Right cardiac atrium (tissue), 5 donors: ENCODE results near the gene RFPL1. TPM values are rescaled to one million over a fixed set of nuclear protein-coding genes. Genes with fewer than 3 reads are reported as not detected.

ENCODE experiments used
- ATAC-seq, 2 donors: fragments of 200-7000 bp; cut with Tn5 transposase; one replicate each; pipeline versions ENCODE4 v1.8.0 to v1.9.1; 2020; ENCODE audit warnings: moderate library complexity in 2 of 2, mild to moderate bottlenecking in 1 of 2
- DNase-seq, 3 donors: peaks; one replicate each; pipeline ENCODE4 v3.0.0-alpha.2; 2020
- H3K27ac ChIP-seq: one replicate; pipeline ENCODE4 v1.5.1; 2013; ENCODE audit warnings: mild to moderate bottlenecking, low read length, control low read depth, moderate library complexity
- H3K27me3 ChIP-seq: one replicate; pipeline ENCODE4 v1.6.1; 2013; ENCODE audit not compliant: control insufficient read depth, insufficient read depth
- H3K4me1 ChIP-seq: one replicate; pipeline ENCODE4 v1.6.1; 2013; ENCODE audit warnings: low read length; ENCODE audit not compliant: control insufficient read depth, insufficient read depth
- H3K4me3 ChIP-seq: one replicate; pipeline ENCODE4 v1.5.1; 2013; ENCODE audit warnings: low read length, control low read depth
- H3K9me3 ChIP-seq: one replicate; pipeline ENCODE4 v1.6.1; 2013; ENCODE audit warnings: low read length; ENCODE audit not compliant: control insufficient read depth
- WGBS: extraction: QIAGEN DNeasy Blood & Tissue Kit; methylation state at CpG from one replicate; pipeline ENCODE4 v1.1.7; 2013; 5-methylcytosine and 5-hydroxymethylcytosine counted together
- intact Hi-C, 4 donors: fragments of 100-400 bp; cut with DNase I; formaldehyde crosslinking; loops; one replicate each; pipeline versions ENCODE4 v1.11.0 to v1.14.0; 2022 to 2023
- polyA plus RNA-seq: library from polyadenylated mRNA; stranded (reverse); fragments of 200-250 nt; gene quantifications from one replicate; pipeline ENCODE4 v1.2.3, GENCODE V29; 2013
- total RNA-seq, 4 donors: library from RNA; stranded (reverse); fragmentation: NEBNext Ultra II Directional; extraction: Animal tissue kit (Norgen Biotek cat#: 25700); gene quantifications; one replicate each; pipeline ENCODE4 v1.2.1, GENCODE V29; 2021
- donor health status: healthy with polysubstance abuse.
- donor health status: DM: no; HTN: yes; CAD: no.
- donor health status: DM: no; HTN: no; CAD: no.
- donor health status: DM: no; HTN: yes; CAD: no; lungs with severe emphysema.
- donor health status: DM: yes; HTN: yes; CAD: no.

The RFPL1 gene
- total and polyA plus RNA-seq, 5 donors, result not detected

DNA sequence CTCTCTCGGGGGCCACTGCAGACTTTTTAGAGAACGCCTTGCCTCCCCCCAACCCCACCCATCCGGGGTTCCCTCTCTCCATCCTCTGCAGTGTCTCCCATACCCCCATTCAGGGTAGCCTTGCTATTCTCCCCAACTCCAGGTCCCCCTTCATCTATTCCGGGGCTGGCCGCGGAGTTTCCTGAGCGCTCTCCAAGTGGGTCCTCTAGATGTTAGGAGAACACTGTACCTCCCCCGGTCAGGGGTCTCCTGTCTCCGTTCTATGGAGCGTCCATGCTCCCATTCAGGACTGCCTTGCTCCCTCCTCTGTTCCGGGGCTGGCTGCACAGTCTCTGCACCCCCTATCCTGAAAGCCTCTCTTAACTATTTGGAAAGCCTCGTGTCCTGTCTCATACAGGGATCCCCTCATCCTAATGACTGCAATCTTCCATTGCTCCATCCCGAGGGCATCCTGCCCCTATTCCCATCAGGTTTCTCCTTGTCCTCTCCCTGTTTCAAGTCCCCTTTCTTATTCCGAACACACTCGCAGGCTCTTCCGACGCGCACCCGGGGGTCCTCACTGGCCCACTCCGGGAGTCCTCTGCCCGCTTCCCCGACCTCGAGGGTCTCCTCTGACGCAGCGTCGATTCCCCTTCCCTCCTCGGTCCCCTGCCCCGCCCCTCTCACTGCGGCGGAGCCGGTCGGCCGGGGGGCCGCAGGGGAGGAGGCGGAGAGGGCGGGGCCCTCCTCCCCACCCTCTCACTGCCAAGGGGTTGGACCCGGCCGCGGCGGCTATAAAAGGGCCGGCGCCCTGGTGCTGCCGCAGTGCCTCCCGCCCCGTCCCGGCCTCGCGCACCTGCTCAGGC lies 41.3 kb downstream of the RFPL1 start, which contains the start of gene NEFH:
NEFH (plus strand) TSS at position 802 of the 845 bp plus-strand sequence. CDS start 45 bp downstream, outside the sequence.
- no peak for ATAC-seq
- Histone ChIP-seq H3K9me3 (no peaks in the 10 kb centered on the region), H3K4me1 (no peaks in the 10 kb centered on the region), H3K27ac (no peak within 1 kb of the TSS), H3K4me3 (no peak within 1 kb of the TSS), H3K27me3 (no peaks in the 10 kb centered on the region)
- WGBS, result 5% methylated on average over 48 of the region's 48 CpGs
- intact Hi-C loops, result no loop called here
- no peak for DNase-seq

DNA sequence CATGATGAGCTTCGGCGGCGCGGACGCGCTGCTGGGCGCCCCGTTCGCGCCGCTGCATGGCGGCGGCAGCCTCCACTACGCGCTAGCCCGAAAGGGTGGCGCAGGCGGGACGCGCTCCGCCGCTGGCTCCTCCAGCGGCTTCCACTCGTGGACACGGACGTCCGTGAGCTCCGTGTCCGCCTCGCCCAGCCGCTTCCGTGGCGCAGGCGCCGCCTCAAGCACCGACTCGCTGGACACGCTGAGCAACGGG lies 41.8 kb downstream of the RFPL1 start:
- no peaks in the 10 kb centered on the region for H3K9me3 ChIP-seq
- no peak overlapping the region for H3K27ac ChIP-seq
- H3K4me3 ChIP-seq, result no peak overlapping the region
- H3K4me1 ChIP-seq, result no peaks in the 10 kb centered on the region
- 3% methylated on average over 39 of the region's 39 CpGs for WGBS
- ATAC-seq (no peak), DNase-seq (no peak)
- no peaks in the 10 kb centered on the region for H3K27me3 ChIP-seq
- intact Hi-C loops, result no loop called here

DNA sequence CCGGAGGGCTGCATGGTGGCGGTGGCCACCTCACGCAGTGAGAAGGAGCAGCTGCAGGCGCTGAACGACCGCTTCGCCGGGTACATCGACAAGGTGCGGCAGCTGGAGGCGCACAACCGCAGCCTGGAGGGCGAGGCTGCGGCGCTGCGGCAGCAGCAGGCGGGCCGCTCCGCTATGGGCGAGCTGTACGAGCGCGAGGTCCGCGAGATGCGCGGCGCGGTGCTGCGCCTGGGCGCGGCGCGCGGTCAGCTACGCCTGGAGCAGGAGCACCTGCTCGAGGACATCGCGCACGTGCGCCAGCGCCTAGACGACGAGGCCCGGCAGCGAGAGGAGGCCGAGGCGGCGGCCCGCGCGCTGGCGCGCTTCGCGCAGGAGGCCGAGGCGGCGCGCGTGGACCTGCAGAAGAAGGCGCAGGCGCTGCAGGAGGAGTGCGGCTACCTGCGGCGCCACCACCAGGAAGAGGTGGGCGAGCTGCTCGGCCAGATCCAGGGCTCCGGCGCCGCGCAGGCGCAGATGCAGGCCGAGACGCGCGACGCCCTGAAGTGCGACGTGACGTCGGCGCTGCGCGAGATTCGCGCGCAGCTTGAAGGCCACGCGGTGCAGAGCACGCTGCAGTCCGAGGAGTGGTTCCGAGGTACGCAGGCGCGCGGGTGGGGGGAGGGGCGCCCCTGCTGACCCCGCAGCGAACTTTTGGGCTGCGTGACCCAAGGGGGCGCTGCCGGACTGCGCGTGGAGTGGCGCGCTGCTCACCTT lies 42.3 kb downstream of the RFPL1 start:
- no peak overlapping the region for H3K27ac ChIP-seq
- H3K4me3 ChIP-seq, result no peak overlapping the region
- intact Hi-C loops, result no loop called here
- 7% methylated on average over 107 of the region's 107 CpGs for WGBS
- ATAC-seq (peak; percentile 38 to 44), DNase-seq (peak; percentile 27 to 79 (median 64))
- no peaks in the 10 kb centered on the region for H3K4me1 ChIP-seq
- no peaks in the 10 kb centered on the region for H3K9me3 ChIP-seq
- no peaks in the 10 kb centered on the region for H3K27me3 ChIP-seq

DNA sequence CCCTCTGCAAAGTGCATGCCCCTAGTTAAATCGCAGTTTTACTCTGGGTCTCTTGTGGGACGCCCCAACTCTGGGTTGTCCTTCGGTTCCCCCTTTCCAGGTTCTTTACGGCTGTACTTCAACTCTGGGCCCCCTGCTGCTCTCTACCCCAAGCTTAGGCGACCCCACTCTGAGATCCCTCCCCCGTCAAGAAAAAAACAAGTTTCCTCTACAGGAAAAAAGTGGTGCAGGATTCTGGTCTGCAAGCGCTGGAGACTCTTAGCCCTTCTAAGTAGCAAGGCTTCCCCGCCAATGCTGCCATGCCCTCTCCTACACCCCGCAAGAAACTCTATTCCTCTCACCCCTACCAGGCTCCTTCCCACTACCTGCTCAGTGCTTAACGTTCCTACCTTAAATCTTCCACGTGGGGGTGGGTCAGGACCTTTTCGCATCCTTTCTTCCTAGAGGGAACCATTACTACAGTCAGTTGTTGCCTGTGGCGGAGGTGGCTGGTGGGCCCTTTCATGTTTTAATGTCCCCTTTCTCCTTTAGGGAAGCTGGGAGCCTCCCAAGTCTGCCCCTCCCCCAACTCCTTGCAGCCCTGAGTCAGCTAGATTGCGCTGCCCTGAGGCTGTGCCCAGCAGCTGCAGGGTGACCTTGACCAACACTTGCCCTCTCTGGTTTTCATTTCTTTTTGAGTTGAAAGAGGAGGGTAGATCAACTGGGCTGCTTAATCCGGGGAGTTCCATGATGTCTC lies 43.0 kb downstream of the RFPL1 start:
- 12% methylated on average over 15 of the region's 15 CpGs for WGBS
- no peaks in the 10 kb centered on the region for H3K27me3 ChIP-seq

DNA sequence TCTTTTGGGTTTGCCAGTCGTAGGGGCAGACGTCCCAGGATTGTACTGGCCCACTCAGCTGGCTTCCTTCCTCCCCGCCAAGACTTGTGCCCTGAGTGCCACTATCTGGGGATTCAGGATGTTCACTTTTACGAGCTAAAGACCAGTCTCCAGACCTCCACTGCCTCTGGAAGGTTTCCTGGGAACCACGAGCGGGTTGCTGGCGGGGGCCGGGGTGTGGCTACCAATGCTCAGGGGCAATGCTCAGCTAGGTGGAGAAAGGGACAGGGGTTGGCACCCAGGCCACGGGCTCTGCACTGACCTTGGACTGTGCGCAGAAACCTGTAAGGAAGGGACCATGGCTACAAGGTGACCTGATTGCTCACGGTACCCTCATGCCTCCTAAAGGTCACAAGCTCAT lies 43.9 kb downstream of the RFPL1 start:
- intact Hi-C loops, result no loop called here
- H3K27me3 ChIP-seq, result no peaks in the 10 kb centered on the region

More for the DNA sequence above, 43.0 kb downstream of the RFPL1 start:
- ATAC-seq (no peak), DNase-seq (peak in 1 of 3 donors; percentile 64)
- no peaks in the 10 kb centered on the region for H3K4me1 ChIP-seq
- H3K4me3 ChIP-seq, result no peak overlapping the region
- intact Hi-C loops, result no loop called here
- H3K9me3 ChIP-seq, result no peaks in the 10 kb centered on the region
- H3K27ac ChIP-seq, result no peak overlapping the region

DNA sequence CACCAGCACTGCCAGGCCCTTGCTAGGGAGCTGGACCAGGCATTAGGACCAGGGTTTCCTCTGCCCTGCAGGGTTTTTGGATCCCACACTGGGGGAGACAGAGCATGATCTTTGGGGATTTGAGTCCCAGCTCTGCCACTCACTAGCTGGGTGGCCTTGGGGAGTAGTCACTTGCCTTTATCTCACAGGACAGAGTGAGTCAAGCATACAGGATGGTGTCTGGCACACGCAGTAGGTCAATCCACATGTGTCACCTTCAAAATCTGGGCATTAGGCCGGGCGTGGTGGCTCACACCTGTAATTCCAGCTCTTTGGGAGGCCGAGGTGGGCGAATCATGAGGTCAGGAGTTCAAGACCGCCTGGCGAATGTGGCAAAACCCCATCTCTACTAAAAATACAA lies 44.3 kb downstream of the RFPL1 start:
- H3K9me3 ChIP-seq, result no peaks in the 10 kb centered on the region
- no peaks in the 10 kb centered on the region for H3K4me1 ChIP-seq
- DNase-seq, result no peak
- no peaks in the 10 kb centered on the region for H3K27me3 ChIP-seq
- no peak overlapping the region for H3K27ac ChIP-seq
- WGBS, result 93% methylated on average over 7 of the region's 7 CpGs
- intact Hi-C loops, result no loop called here
- no peak for ATAC-seq
- H3K4me3 ChIP-seq, result no peak overlapping the region

More for the DNA sequence above, 43.9 kb downstream of the RFPL1 start:
- Histone ChIP-seq H3K4me3 (no peak overlapping the region), H3K9me3 (no peaks in the 10 kb centered on the region), H3K4me1 (no peaks in the 10 kb centered on the region), H3K27ac (no peak overlapping the region)
- DNase-seq (no peak), ATAC-seq (no peak)
- 71% methylated on average over 11 of the region's 11 CpGs for WGBS

DNA sequence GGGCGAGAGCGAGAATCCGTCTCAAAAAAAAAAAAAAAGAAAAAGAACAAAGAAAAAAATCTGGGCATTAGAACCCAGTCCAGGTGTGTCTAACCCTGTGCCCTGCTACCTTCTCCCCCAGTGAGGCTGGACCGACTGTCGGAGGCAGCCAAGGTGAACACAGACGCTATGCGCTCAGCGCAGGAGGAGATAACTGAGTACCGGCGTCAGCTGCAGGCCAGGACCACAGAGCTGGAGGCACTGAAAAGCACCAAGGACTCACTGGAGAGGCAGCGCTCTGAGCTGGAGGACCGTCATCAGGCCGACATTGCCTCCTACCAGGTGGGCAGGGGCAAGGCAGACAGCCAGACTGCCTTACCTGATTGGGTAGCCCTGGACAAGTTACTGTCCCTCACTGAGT lies 44.9 kb downstream of the RFPL1 start:
- Histone ChIP-seq H3K27ac (no peak overlapping the region), H3K4me3 (no peak overlapping the region), H3K9me3 (no peaks in the 10 kb centered on the region), H3K4me1 (no peaks in the 10 kb centered on the region), H3K27me3 (no peaks in the 10 kb centered on the region)
- intact Hi-C loops, result no loop called here
- DNase-seq (no peak), ATAC-seq (no peak)
- 95% methylated on average over 13 of the region's 13 CpGs for whole genome bisulfite sequencing

DNA sequence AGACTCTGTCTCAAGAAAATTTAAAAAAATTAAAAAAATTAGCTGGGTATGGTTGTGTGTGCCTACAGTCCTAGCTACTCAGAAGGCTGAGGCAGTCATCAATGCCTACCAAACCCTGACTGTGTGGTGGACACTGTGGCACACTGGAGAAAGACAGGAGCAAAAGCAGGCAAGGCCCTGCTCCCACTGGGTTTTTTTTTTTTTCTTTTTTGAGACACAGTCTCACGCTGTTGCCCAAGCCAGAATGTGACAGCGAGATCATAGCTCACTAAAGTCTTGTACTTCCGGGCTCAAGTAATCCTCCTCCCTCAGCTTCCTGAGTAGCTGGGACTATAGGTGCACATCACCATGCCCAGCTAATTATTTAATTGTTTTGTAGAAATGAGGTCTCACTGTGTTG lies 46.3 kb downstream of the RFPL1 start:
- 91% methylated on average over 3 of the region's 3 CpGs for WGBS
- Histone ChIP-seq H3K9me3 (no peaks in the 10 kb centered on the region), H3K27me3 (no peaks in the 10 kb centered on the region), H3K4me3 (no peak overlapping the region), H3K27ac (no peak overlapping the region), H3K4me1 (no peaks in the 10 kb centered on the region)
- no peak for DNase-seq
- intact Hi-C loops, result no loop called here
- no peak for ATAC-seq

DNA sequence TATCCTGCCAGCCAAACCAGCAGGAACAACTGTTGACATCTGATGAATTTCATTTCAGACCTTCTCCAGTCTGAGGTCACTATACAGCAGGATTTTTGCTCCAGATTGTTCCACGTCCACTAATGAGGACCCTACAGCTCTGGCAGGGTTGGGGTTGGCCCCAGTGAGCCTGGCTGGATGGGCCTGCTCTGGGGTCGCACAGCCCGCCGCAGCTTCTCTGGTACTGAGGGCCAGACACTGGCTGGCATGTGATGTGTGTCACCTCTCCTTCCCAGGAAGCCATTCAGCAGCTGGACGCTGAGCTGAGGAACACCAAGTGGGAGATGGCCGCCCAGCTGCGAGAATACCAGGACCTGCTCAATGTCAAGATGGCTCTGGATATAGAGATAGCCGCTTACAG lies 47.1 kb downstream of the RFPL1 start:
- Histone ChIP-seq H3K4me3 (no peak overlapping the region), H3K27ac (no peak overlapping the region), H3K27me3 (no peaks in the 10 kb centered on the region), H3K9me3 (no peaks in the 10 kb centered on the region), H3K4me1 (no peaks in the 10 kb centered on the region)
- ATAC-seq (no peak), DNase-seq (no peak)
- intact Hi-C loops, result no loop called here
- WGBS, result 90% methylated on average over 8 of the region's 8 CpGs

DNA sequence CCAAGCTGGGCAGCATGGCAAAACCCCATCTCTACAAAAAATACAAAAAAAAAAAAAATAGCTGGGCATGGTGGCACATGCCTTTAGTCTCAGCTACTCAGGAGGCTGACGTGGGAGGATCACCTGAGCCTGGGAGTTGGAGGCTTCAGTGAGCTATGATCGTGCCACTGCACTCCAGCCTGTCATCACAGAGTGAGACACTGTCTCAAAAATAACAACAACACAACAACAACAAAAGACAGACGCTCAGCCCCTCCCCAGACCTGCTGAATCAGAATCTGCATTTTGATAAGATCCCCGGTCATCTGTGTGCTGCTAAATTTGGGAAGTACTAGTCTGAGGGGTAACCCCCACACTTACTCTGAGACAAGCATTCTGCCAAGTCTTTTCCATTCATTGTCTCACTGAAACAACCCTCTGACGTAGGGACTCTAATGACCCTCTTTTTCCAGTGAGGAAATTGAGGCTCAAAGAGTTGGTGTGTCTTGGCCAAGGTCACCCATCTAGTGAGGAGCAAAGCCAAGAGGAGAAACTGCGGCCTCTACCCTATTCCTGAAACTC lies 49.1 kb downstream of the RFPL1 start:
- 62% methylated on average over 6 of the region's 6 CpGs for WGBS

More for the DNA sequence above, 49.1 kb downstream of the RFPL1 start:
- Histone ChIP-seq H3K27ac (no peak overlapping the region), H3K4me3 (no peak overlapping the region), H3K9me3 (no peaks in the 10 kb centered on the region), H3K4me1 (no peaks in the 10 kb centered on the region), H3K27me3 (no peaks in the 10 kb centered on the region)
- DNase-seq (no peak), ATAC-seq (peak in 1 of 2 donors; percentile 79)
- intact Hi-C loops, result no loop called here
